H9 (cell line): Measurements from ENCODE around the gene RBM27. TPM values are rescaled to one million over a fixed set of nuclear protein-coding genes. Genes with fewer than 3 reads are reported as not detected.
"Not testable (repeated sequence)": the region's sequence is repeated elsewhere in the genome, so short reads cannot be mapped to it uniquely, and the experiment has no call there.

Experiments used
- DNase-seq: peaks from one replicate; pipeline ENCODE4 v3.0.0-alpha.2; 2017
- H2AFZ ChIP-seq: one replicate; pipeline ENCODE4 v1.6.1; 2013; ENCODE audit warnings: mild to moderate bottlenecking, low read length, control low read depth, moderate library complexity
- H2AK5ac ChIP-seq: 2 replicates; pipeline ENCODE4 v1.6.1; 2013; ENCODE audit warnings: low read length, control low read depth, mixed read lengths; ENCODE audit not compliant: insufficient read length
- H2BK120ac ChIP-seq: one replicate; pipeline ENCODE4 v1.6.1; 2013; ENCODE audit warnings: low read depth, mild to moderate bottlenecking, low read length, control low read depth, inconsistent platforms; ENCODE audit not compliant: poor library complexity, severe bottlenecking
- H2BK12ac ChIP-seq: 2 replicates; pipeline ENCODE4 v1.6.1; 2013; ENCODE audit warnings: low read length, control low read depth, mixed read lengths, low read depth; ENCODE audit not compliant: insufficient read length
- H2BK15ac ChIP-seq: 2 replicates; pipeline ENCODE4 v1.6.1; 2013; ENCODE audit warnings: low read depth, low read length, control low read depth
- H2BK20ac ChIP-seq: one replicate; pipeline ENCODE4 v1.6.1; 2013; ENCODE audit warnings: low read depth, mild to moderate bottlenecking, low read length, control low read depth, inconsistent platforms; ENCODE audit not compliant: poor library complexity, severe bottlenecking
- H2BK5ac ChIP-seq: 2 replicates; pipeline ENCODE4 v1.6.1; 2013; ENCODE audit warnings: low read length, control low read depth, mixed read lengths; ENCODE audit not compliant: insufficient read length
- H3K14ac ChIP-seq: 2 replicates; pipeline ENCODE4 v1.6.1; 2013; ENCODE audit warnings: low read length, control low read depth; ENCODE audit not compliant: insufficient read depth
- H3K18ac ChIP-seq: 2 replicates; pipeline ENCODE4 v1.6.1; 2013; ENCODE audit warnings: low read depth, mild to moderate bottlenecking, mixed read lengths, low read length, control low read depth; ENCODE audit not compliant: insufficient read length
- H3K23ac ChIP-seq: 2 replicates; pipeline ENCODE4 v1.6.1; 2013; ENCODE audit warnings: low read length, control low read depth, mixed read lengths, low read depth; ENCODE audit not compliant: insufficient read length
- H3K23me2 ChIP-seq: 2 replicates; pipeline ENCODE4 v1.6.1; 2013; ENCODE audit warnings: low read depth, mild to moderate bottlenecking, mixed read lengths, low read length, control low read depth; ENCODE audit not compliant: insufficient read length, poor library complexity, severe bottlenecking
- H3K27ac ChIP-seq: 2 replicates; pipeline ENCODE4 v1.5.1; 2013; ENCODE audit warnings: low read length, control low read depth, mixed read lengths, low read depth; ENCODE audit not compliant: insufficient read length
- H3K27me3 ChIP-seq: 2 replicates; pipeline ENCODE4 v1.6.1; 2013; ENCODE audit warnings: low read length, control low read depth, inconsistent platforms; ENCODE audit not compliant: insufficient read depth
- H3K4ac ChIP-seq: 2 replicates; pipeline ENCODE4 v1.6.1; 2013; ENCODE audit warnings: low read depth, mild to moderate bottlenecking, control low read depth, inconsistent platforms, low read length, moderate library complexity
- H3K4me1 ChIP-seq: 2 replicates; pipeline ENCODE4 v1.6.1; 2013; ENCODE audit warnings: low read length, control low read depth, inconsistent platforms; ENCODE audit not compliant: insufficient read depth
- H3K4me2 ChIP-seq: 2 replicates; pipeline ENCODE4 v1.6.1; 2013; ENCODE audit warnings: low read length, control low read depth, mixed read lengths; ENCODE audit not compliant: insufficient read length, insufficient read depth
- H3K56ac ChIP-seq: 2 replicates; pipeline ENCODE4 v1.6.1; 2013; ENCODE audit warnings: low read depth, mild to moderate bottlenecking, mixed read lengths, low read length, control low read depth; ENCODE audit not compliant: insufficient read length
- H3K79me1 ChIP-seq: 2 replicates; pipeline ENCODE4 v1.6.1; 2013; ENCODE audit warnings: low read depth, mild to moderate bottlenecking, moderate library complexity, low read length, control low read depth, inconsistent platforms; ENCODE audit not compliant: insufficient read depth, poor library complexity, severe bottlenecking
- H3K79me2 ChIP-seq: 2 replicates; pipeline ENCODE4 v1.6.1; 2013; ENCODE audit warnings: low read length, control low read depth, inconsistent platforms; ENCODE audit not compliant: insufficient read depth
- H3K9ac ChIP-seq: 2 replicates; pipeline ENCODE4 v1.6.1; 2013; ENCODE audit warnings: low read length, control low read depth, mixed read lengths; ENCODE audit not compliant: insufficient read length; ENCODE audit errors: extremely low read depth
- H3K9me3 ChIP-seq: one replicate; pipeline ENCODE4 v1.6.1; 2013; ENCODE audit warnings: low read depth, low read length, inconsistent platforms; ENCODE audit not compliant: control insufficient read depth
- H3T11ph ChIP-seq: one replicate; pipeline ENCODE4 v1.6.1; 2013; ENCODE audit warnings: mild to moderate bottlenecking, low read length, control low read depth, inconsistent platforms
- H4K20me1 ChIP-seq: one replicate; pipeline ENCODE4 v1.6.1; 2013; ENCODE audit not compliant: control insufficient read depth, insufficient read length, insufficient read depth
- H4K5ac ChIP-seq: 2 replicates; pipeline ENCODE4 v1.6.1; 2013; ENCODE audit warnings: low read depth, mild to moderate bottlenecking, mixed read lengths, low read length, control low read depth; ENCODE audit not compliant: insufficient read length
- H4K8ac ChIP-seq: replicated peaks from 2 replicates; pipeline ENCODE4 v1.6.1; 2013; ENCODE audit warnings: low read length, control low read depth, mixed read lengths, low read depth; ENCODE audit not compliant: insufficient read length
- H4K91ac ChIP-seq: 2 replicates; pipeline ENCODE4 v1.6.1; 2013; ENCODE audit warnings: low read depth, mild to moderate bottlenecking, moderate library complexity, mixed read lengths, low read length, control low read depth; ENCODE audit not compliant: insufficient read length
- H3K27ac Mint-ChIP-seq, 3 experiments: 2 replicates in 2 of 3; 3 replicates in 1 of 3; pipeline ENCODE4 v1.8.0; 2020 to 2021; ENCODE audit warnings: mixed read lengths in 3 of 3, mild to moderate bottlenecking in 1 of 3, moderate library complexity in 1 of 3
- H3K27me3 Mint-ChIP-seq: 2 replicates; pipeline ENCODE4 v1.8.0; 2021; ENCODE audit warnings: low read depth, mild to moderate bottlenecking, moderate library complexity, mixed read lengths
- H3K36me3 Mint-ChIP-seq, 3 experiments: 2 replicates in 2 of 3; 3 replicates in 1 of 3; pipeline ENCODE4 v1.8.0; 2020 to 2021; ENCODE audit warnings: low read depth in 3 of 3, mixed read lengths in 3 of 3; ENCODE audit not compliant: insufficient read depth in 1 of 3
- H3K4me1 Mint-ChIP-seq, 2 experiments: 2 replicates each; pipeline ENCODE4 v1.8.0; 2020; ENCODE audit warnings: mixed read lengths in 2 of 2
- H3K4me3 Mint-ChIP-seq, 2 experiments: 2 replicates in 1 of 2; 3 replicates in 1 of 2; pipeline ENCODE4 v1.8.0; 2020 to 2021; ENCODE audit warnings: mild to moderate bottlenecking in 2 of 2, mixed read lengths in 2 of 2, moderate library complexity in 1 of 2
- H3K9me3 Mint-ChIP-seq, 2 experiments: 2 replicates in 1 of 2; 3 replicates in 1 of 2; pipeline ENCODE4 v1.8.0; 2020; ENCODE audit warnings: mild to moderate bottlenecking in 2 of 2, mixed read lengths in 2 of 2, moderate library complexity in 1 of 2
- CTCF ChIP-seq: fragments of 200-600 bp; sonication (generic); conservative IDR thresholded peaks from 3 replicates; pipeline ENCODE4 v1.8.0; 2021; ENCODE audit warnings: antibody characterized with exemption, mild to moderate bottlenecking
- WGBS: extraction: QIAGEN DNeasy Blood & Tissue Kit; methylation state at CpG from one replicate; pipeline ENCODE4 v1.1.7; 2013; ENCODE audit warnings: missing lambda C conversion rate, low lambda C conversion rate, mixed read lengths; ENCODE audit not compliant: insufficient read length; ENCODE audit errors: extremely low coverage; 5-methylcytosine and 5-hydroxymethylcytosine counted together
- total RNA-seq: library from RNA; stranded (reverse); gene quantifications from 2 replicates; pipeline ENCODE4 v1.2.1, GENCODE V29; 2021

Gene RBM27
- total RNA-seq, 1 experiment from 2014 or later: 33.8 TPM

GRCh38 chr5:146199176-146199815 lies 4.1 kb upstream of the RBM27 start:
- peaks cover 3% of the 10 kb centered on the region for H3K23me2 ChIP-seq
- H3K14ac ChIP-seq: no peak overlapping the region
- no peak overlapping the region for H4K8ac ChIP-seq
- no peaks in the 10 kb centered on the region for H3K9me3 Mint-ChIP-seq
- no peaks in the 10 kb centered on the region; the same call in 1 of the 2 replicates for H3K27me3 Mint-ChIP-seq
- H3K27ac Mint-ChIP-seq: no peak overlapping the region
- H2BK12ac ChIP-seq: no peak overlapping the region
- H2BK120ac ChIP-seq: no peak overlapping the region
- no peak overlapping the region for H3K9ac ChIP-seq
- no peaks in the 10 kb centered on the region for H4K20me1 ChIP-seq
- no peak overlapping the region for H3K4me2 ChIP-seq
- no peak overlapping the region for H2BK20ac ChIP-seq
- H3K23ac ChIP-seq: no peak overlapping the region
- H3K27ac ChIP-seq: no peak overlapping the region
- no peak overlapping the region for H4K91ac ChIP-seq
- no peak overlapping the region for H3K4ac ChIP-seq
- H3K36me3 Mint-ChIP-seq: no peaks in the 10 kb centered on the region; a peak in 1 of 7 replicates
- peaks cover 5% of the 10 kb centered on the region; the same call in 1 of the 2 replicates for H3K79me2 ChIP-seq
- WGBS: no CpG with 5 or more reads among the region's 6 CpGs
- H3K56ac ChIP-seq: no peak overlapping the region
- no peak overlapping the region for H2BK15ac ChIP-seq
- no peak overlapping the region for H4K5ac ChIP-seq
- no peak overlapping the region for H2BK5ac ChIP-seq
- no peaks in the 10 kb centered on the region for H3K27me3 ChIP-seq
- no peak for DNase-seq
- no peak overlapping the region for H3K4me3 Mint-ChIP-seq
- H3K79me1 ChIP-seq: peaks cover 3% of the 10 kb centered on the region
- peaks cover 9 to 14% of the 10 kb centered on the region in 2 experiments for H3K4me1 Mint-ChIP-seq
- no peaks in the 10 kb centered on the region for H3K4me1 ChIP-seq
- no peak overlapping the region for H2AFZ ChIP-seq
- H2AK5ac ChIP-seq: no peak overlapping the region
- TF ChIP-seq CTCF: no peak
- H3T11ph ChIP-seq: no peak overlapping the region
- H3K18ac ChIP-seq: no peak overlapping the region
- no peaks in the 10 kb centered on the region for H3K9me3 ChIP-seq

- H3K14ac ChIP-seq, H3K9me3 ChIP-seq, H3K56ac ChIP-seq, H3K4me1 ChIP-seq, DNase-seq, H2BK15ac ChIP-seq, H3K79me1 ChIP-seq, H2BK120ac ChIP-seq, H3T11ph ChIP-seq, H3K9ac ChIP-seq, H4K8ac ChIP-seq, H3K27ac ChIP-seq, H3K36me3 Mint-ChIP-seq, H3K23ac ChIP-seq, H3K4ac ChIP-seq, H3K27me3 ChIP-seq, H4K20me1 ChIP-seq, H3K18ac ChIP-seq, H3K27me3 Mint-ChIP-seq, H4K5ac ChIP-seq, H4K91ac ChIP-seq, H2AFZ ChIP-seq, H2BK12ac ChIP-seq, H2AK5ac ChIP-seq, H3K23me2 ChIP-seq, H3K27ac Mint-ChIP-seq, H3K9me3 Mint-ChIP-seq, H3K4me2 ChIP-seq, H2BK20ac ChIP-seq, H2BK5ac ChIP-seq: not testable (repeated sequence)
- Mint-ChIP-seq H3K4me3 (peak overlapping the region in 1 of 2 experiments; percentile 30; a peak in 1 of 5 replicates), H3K4me1 (peaks cover 6 to 11% of the 10 kb centered on the region in 2 experiments)
- peaks cover 22% of the 10 kb centered on the region; the same call in 1 of the 2 replicates for H3K79me2 ChIP-seq
- WGBS: no CpG with 5 or more reads among the region's 12 CpGs
Measured at GRCh38 chr5:146201795-146202194, 1.6 kb upstream of the RBM27 start.
